ENCODE results near the gene PERM1. TPM values are rescaled to one million over a fixed set of nuclear protein-coding genes. Genes with fewer than 3 reads are reported as not detected.

The PERM1 gene
- total and polyA plus RNA-seq, 2 of the 13 experiments (the other 11 are each of a cell fraction or from before 2014, with no cell fraction given): 0.04 to 0.29 TPM

DNA sequence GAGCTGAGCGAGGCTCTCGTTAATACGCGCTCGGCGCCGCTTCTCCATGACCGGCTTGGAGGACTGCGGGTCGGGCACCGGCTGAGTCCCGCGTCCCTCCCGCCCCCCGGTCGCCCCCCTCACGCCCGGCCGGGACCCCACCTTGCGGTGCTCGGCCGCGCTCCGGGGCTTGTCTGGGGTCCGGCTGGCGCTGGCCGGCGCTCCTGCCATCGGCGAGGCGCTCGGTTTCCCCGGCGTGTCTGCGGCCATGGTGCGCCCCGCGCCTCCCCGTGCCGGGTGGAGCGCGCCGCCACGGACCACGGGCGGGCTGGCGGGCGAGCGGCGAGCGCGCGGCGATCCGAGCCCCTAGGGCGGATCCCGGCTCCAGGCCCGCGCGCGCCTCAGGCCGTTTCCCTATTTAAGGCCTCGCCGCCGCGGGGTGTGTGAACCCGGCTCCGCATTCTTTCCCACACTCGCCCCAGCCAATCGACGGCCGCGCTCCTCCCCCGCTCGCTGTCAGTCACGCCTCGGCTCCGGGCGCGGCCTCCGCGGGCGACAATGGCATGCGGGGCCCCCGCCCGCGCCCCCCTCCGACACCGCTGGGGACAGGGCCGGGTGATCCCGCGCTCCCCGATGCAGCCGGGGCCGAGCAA, 17.9 kb upstream of the PERM1 start, which contains the start of gene HES4 (continued):
- TF ChIP-seq, protein P1, sequence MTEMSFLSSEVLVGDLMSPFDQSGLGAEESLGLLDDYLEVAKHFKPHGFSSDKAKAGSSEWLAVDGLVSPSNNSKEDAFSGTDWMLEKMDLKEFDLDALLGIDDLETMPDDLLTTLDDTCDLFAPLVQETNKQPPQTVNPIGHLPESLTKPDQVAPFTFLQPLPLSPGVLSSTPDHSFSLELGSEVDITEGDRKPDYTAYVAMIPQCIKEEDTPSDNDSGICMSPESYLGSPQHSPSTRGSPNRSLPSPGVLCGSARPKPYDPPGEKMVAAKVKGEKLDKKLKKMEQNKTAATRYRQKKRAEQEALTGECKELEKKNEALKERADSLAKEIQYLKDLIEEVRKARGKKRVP (CRISPR knock-in tag; IDR thresholded peaks at IDR 0.05): no peak
- no peak for TF ChIP-seq ZBTB21 (CRISPR knock-in tag; IDR thresholded peaks at IDR 0.05)
- TF ChIP-seq ZNF367 (CRISPR knock-in tag; IDR thresholded peaks at IDR 0.05; ENCODE audit: borderline replicate concordance): no peak; the same call in 1 of the 2 replicates
- peak; percentile 9; the same call in 1 of the 2 replicates for TF ChIP-seq ARNT2 (CRISPR knock-in tag; IDR thresholded peaks at IDR 0.05; ENCODE audit: low read depth)
- no peak; the same call in 1 of the 2 replicates for TF ChIP-seq TARDBP (CRISPR knock-in tag; IDR thresholded peaks at IDR 0.05)
- TF ChIP-seq, protein P2, sequence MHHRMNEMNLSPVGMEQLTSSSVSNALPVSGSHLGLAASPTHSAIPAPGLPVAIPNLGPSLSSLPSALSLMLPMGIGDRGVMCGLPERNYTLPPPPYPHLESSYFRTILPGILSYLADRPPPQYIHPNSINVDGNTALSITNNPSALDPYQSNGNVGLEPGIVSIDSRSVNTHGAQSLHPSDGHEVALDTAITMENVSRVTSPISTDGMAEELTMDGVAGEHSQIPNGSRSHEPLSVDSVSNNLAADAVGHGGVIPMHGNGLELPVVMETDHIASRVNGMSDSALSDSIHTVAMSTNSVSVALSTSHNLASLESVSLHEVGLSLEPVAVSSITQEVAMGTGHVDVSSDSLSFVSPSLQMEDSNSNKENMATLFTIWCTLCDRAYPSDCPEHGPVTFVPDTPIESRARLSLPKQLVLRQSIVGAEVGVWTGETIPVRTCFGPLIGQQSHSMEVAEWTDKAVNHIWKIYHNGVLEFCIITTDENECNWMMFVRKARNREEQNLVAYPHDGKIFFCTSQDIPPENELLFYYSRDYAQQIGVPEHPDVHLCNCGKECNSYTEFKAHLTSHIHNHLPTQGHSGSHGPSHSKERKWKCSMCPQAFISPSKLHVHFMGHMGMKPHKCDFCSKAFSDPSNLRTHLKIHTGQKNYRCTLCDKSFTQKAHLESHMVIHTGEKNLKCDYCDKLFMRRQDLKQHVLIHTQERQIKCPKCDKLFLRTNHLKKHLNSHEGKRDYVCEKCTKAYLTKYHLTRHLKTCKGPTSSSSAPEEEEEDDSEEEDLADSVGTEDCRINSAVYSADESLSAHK (CRISPR knock-in tag; IDR thresholded peaks at IDR 0.05; ENCODE audit: borderline replicate concordance): no peak
- TF ChIP-seq ZFP82 (CRISPR knock-in tag; IDR thresholded peaks at IDR 0.05; ENCODE audit: borderline replicate concordance): 0 out of 2 replicates have a peak, but pooled peaks have one; percentile 28
- no peak for TF ChIP-seq HNRNPK (IDR thresholded peaks at IDR 0.05; ENCODE audit: low read depth, low read length, poor library complexity, severe bottlenecking)
- no peak for TF ChIP-seq ZNF674 (CRISPR knock-in tag; IDR thresholded peaks at IDR 0.05; ENCODE audit: low read depth)
- TF ChIP-seq, protein P3, sequence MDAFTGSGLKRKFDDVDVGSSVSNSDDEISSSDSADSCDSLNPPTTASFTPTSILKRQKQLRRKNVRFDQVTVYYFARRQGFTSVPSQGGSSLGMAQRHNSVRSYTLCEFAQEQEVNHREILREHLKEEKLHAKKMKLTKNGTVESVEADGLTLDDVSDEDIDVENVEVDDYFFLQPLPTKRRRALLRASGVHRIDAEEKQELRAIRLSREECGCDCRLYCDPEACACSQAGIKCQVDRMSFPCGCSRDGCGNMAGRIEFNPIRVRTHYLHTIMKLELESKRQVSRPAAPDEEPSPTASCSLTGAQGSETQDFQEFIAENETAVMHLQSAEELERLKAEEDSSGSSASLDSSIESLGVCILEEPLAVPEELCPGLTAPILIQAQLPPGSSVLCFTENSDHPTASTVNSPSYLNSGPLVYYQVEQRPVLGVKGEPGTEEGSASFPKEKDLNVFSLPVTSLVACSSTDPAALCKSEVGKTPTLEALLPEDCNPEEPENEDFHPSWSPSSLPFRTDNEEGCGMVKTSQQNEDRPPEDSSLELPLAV (CRISPR knock-in tag; conservative IDR thresholded peaks at IDR 0.05; ENCODE audit: low read depth): 0 out of 2 replicates have a peak, but pooled peaks have one; percentile 55
- TF ChIP-seq ZSCAN31 (CRISPR knock-in tag; IDR thresholded peaks at IDR 0.05; ENCODE audit: low read depth): peak; percentile 55; the same call in 1 of the 2 replicates
- TF ChIP-seq, protein P4, sequence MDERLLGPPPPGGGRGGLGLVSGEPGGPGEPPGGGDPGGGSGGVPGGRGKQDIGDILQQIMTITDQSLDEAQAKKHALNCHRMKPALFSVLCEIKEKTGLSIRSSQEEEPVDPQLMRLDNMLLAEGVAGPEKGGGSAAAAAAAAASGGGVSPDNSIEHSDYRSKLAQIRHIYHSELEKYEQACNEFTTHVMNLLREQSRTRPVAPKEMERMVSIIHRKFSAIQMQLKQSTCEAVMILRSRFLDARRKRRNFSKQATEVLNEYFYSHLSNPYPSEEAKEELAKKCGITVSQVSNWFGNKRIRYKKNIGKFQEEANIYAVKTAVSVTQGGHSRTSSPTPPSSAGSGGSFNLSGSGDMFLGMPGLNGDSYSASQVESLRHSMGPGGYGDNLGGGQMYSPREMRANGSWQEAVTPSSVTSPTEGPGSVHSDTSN (CRISPR knock-in tag; IDR thresholded peaks at IDR 0.05): peak; percentile 77
- no peak for TF ChIP-seq ZNF292 (CRISPR knock-in tag; IDR thresholded peaks at IDR 0.05; ENCODE audit: borderline replicate concordance, low read depth)
- TF ChIP-seq ZNF235 (CRISPR knock-in tag; IDR thresholded peaks at IDR 0.05; ENCODE audit: borderline replicate concordance): 0 out of 2 replicates have a peak, but pooled peaks have one; percentile 25
- TF ChIP-seq SKI (IDR thresholded peaks at IDR 0.05; ENCODE audit: partially characterized antibody): peak; percentile 45
- TF ChIP-seq NR2F1 (CRISPR knock-in tag; IDR thresholded peaks at IDR 0.05): no peak
- TF ChIP-seq ZNF441 (CRISPR knock-in tag; IDR thresholded peaks at IDR 0.05; ENCODE audit: borderline replicate concordance): peak; percentile 93
- 0 out of 2 replicates have a peak, but pooled peaks have one; percentile 20 for TF ChIP-seq HIVEP1 (CRISPR knock-in tag; IDR thresholded peaks at IDR 0.05)
- TF ChIP-seq DNMT1 (CRISPR knock-in tag; IDR thresholded peaks at IDR 0.05): no peak
- no peak for TF ChIP-seq CEBPG (CRISPR knock-in tag; IDR thresholded peaks at IDR 0.05)
- no peak for TF ChIP-seq EZH2 (conservative IDR thresholded peaks at IDR 0.05; ENCODE audit: low read depth, low read length)
- no peak for TF ChIP-seq NFE2 (CRISPR knock-in tag; IDR thresholded peaks at IDR 0.05)
